MM.1S (cell line): ENCODE data around the gene ADGRL3.

ENCODE experiments used
- CTCF ChIP-seq: fragments of 300-600 bp; sonication (generic); IDR thresholded peaks from 2 replicates; pipeline ENCODE4 v1.5.1; 2016; ENCODE audit warnings: antibody characterized with exemption, low read length, mixed read lengths
- EZH2 ChIP-seq: fragments of 300-600 bp; sonication (generic); optimal IDR thresholded peaks from 2 replicates; pipeline ENCODE3; 2017; ENCODE audit warnings: low read depth, mild to moderate bottlenecking, antibody characterized with exemption, low read length, mixed read lengths

GRCh38 chr4:61380865-61381264, 180.7 kb downstream of the ADGRL3 start:
- no peak for TF ChIP-seq CTCF
- no peak for TF ChIP-seq EZH2
